ENCODE results near the gene DUSP18.

DNA sequence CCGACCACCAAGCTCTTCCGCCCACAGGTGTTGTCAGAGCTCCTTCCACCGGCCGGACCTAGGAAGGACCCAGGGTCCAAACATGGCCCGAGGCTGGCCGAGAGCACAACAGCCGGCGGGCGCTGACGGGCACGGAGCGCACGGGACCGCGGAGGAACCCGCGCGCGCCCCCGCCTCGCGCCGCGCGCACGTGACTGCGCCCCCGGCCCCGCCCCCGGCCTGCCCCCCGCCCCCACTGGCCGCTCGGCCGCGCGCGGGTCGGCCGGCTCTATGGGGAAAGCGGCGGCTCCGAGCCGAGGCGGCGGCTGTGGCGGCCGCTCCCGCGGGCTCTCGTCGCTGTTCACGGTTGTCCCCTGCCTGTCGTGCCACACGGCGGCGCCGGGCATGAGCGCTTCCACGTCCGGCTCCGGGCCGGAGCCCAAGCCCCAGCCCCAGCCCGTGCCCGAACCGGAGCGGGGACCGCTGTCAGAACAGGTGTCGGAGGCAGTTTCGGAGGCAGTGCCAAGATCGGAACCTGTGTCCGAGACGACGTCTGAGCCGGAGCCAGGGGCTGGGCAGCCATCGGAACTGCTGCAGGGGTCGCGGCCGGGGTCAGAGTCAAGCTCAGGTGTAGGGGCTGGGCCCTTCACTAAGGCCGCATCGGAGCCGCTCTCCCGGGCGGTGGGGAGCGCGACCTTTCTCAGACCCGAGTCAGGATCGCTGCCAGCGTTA lies 27.1 kb upstream of the DUSP18 start, which contains the start of gene OSBP2:
- TF ChIP-seq, protein P1, sequence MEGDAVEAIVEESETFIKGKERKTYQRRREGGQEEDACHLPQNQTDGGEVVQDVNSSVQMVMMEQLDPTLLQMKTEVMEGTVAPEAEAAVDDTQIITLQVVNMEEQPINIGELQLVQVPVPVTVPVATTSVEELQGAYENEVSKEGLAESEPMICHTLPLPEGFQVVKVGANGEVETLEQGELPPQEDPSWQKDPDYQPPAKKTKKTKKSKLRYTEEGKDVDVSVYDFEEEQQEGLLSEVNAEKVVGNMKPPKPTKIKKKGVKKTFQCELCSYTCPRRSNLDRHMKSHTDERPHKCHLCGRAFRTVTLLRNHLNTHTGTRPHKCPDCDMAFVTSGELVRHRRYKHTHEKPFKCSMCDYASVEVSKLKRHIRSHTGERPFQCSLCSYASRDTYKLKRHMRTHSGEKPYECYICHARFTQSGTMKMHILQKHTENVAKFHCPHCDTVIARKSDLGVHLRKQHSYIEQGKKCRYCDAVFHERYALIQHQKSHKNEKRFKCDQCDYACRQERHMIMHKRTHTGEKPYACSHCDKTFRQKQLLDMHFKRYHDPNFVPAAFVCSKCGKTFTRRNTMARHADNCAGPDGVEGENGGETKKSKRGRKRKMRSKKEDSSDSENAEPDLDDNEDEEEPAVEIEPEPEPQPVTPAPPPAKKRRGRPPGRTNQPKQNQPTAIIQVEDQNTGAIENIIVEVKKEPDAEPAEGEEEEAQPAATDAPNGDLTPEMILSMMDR (IDR thresholded peaks at IDR 0.05; ENCODE audit: borderline replicate concordance, extremely low read depth, low read length, poor library complexity, severe bottlenecking) = no peak
- no peak for TF ChIP-seq EZH2 (IDR thresholded peaks at IDR 0.05; ENCODE audit: borderline replicate concordance, low read depth, low read length, severe bottlenecking)
